CD14-positive monocyte (primary cell): Measurements from ENCODE around the gene GAB1. TPM values are rescaled to one million over a fixed set of nuclear protein-coding genes. Genes with fewer than 3 reads are reported as not detected.
"Not testable (repeated sequence)": the region's sequence is repeated elsewhere in the genome, so short reads cannot be mapped to it uniquely, and the experiment has no call there.

Source experiments
- DNase-seq, 3 donors: peaks; one replicate each; pipeline ENCODE4 v3.0.0-alpha.2; 2011 to 2022
- H2AFZ ChIP-seq: 2 replicates; pipeline ENCODE4 v1.6.0; 2012; ENCODE audit warnings: mild to moderate bottlenecking, low read depth, low read length, inconsistent platforms; ENCODE audit not compliant: insufficient read depth, poor library complexity, severe bottlenecking
- H3K27ac ChIP-seq, 2 donors: 1 replicate in 1 of 2; 2 replicates in 1 of 2; pipeline ENCODE4 v1.5.1; 2012 to 2013; ENCODE audit warnings: low read length in 2 of 2, control low read depth in 1 of 2, inconsistent platforms in 1 of 2, low read depth in 1 of 2, mild to moderate bottlenecking in 1 of 2
- H3K27me3 ChIP-seq, 2 donors: one replicate each; pipeline versions ENCODE4 v1.6.0 to v1.6.1; 2011 to 2013; ENCODE audit warnings: low read length in 2 of 2; ENCODE audit not compliant: control insufficient read depth in 2 of 2, insufficient read depth in 2 of 2
- H3K36me3 ChIP-seq, 2 donors: replicated peaks in 1 of 2; 1 replicate in 1 of 2; 2 replicates in 1 of 2; pipeline versions ENCODE4 v1.5.1 to v1.6.1; 2012 to 2013; ENCODE audit warnings: low read length in 2 of 2, control low read depth in 1 of 2, inconsistent platforms in 1 of 2, mild to moderate bottlenecking in 1 of 2; ENCODE audit not compliant: insufficient read depth in 2 of 2, control insufficient read depth in 1 of 2
- H3K4me1 ChIP-seq, 2 donors: 1 replicate in 1 of 2; 2 replicates in 1 of 2; pipeline versions ENCODE4 v1.5.1 to v1.6.1; 2012 to 2013; ENCODE audit warnings: low read length in 2 of 2, control low read depth in 1 of 2, inconsistent platforms in 1 of 2, mild to moderate bottlenecking in 1 of 2, moderate library complexity in 1 of 2; ENCODE audit not compliant: insufficient read depth in 2 of 2, control insufficient read depth in 1 of 2
- H3K4me2 ChIP-seq: replicated peaks from 2 replicates; pipeline ENCODE3; 2012; ENCODE audit warnings: low read length, moderate library complexity, mild to moderate bottlenecking; ENCODE audit not compliant: poor library complexity, severe bottlenecking; ENCODE audit errors: extremely low read depth
- H3K4me3 ChIP-seq, 3 experiments: fragments of 200-600 bp in 1 of 3; sonication (generic) in 1 of 3; replicated peaks in 1 of 3; 1 replicate in 2 of 3; 2 replicates in 1 of 3; pipeline ENCODE4 v1.5.1; 2011 to 2013; ENCODE audit warnings: low read length in 3 of 3, mild to moderate bottlenecking in 3 of 3, control low read depth in 2 of 3, low read depth in 2 of 3, inconsistent platforms in 1 of 3, moderate library complexity in 1 of 3
- H3K79me2 ChIP-seq: 2 replicates; pipeline ENCODE4 v1.6.0; 2012; ENCODE audit warnings: mild to moderate bottlenecking, control low read depth, inconsistent platforms, low read length, moderate library complexity; ENCODE audit not compliant: insufficient read depth
- H3K9ac ChIP-seq: 2 replicates; pipeline ENCODE4 v1.6.0; 2017; ENCODE audit warnings: low read length, mild to moderate bottlenecking; ENCODE audit not compliant: insufficient read depth, poor library complexity, severe bottlenecking
- H3K9me3 ChIP-seq, 2 donors: replicated peaks in 1 of 2; 1 replicate in 1 of 2; 2 replicates in 1 of 2; pipeline versions ENCODE4 v1.5.1 to v1.6.1; 2012 to 2013; ENCODE audit warnings: low read length in 2 of 2, control low read depth in 1 of 2; ENCODE audit not compliant: control insufficient read depth in 1 of 2, insufficient read depth in 1 of 2
- H4K20me1 ChIP-seq: 2 replicates; pipeline ENCODE4 v1.6.0; 2012; ENCODE audit warnings: mild to moderate bottlenecking, low read length, control low read depth, moderate library complexity; ENCODE audit not compliant: insufficient read depth
- H3K27ac Mint-ChIP-seq, 7 donors: one replicate each; pipeline ENCODE4 v1.8.0; 2020; ENCODE audit warnings: mild to moderate bottlenecking in 7 of 7, mixed read lengths in 7 of 7, moderate library complexity in 6 of 7, inconsistent platforms in 2 of 7
- H3K27me3 Mint-ChIP-seq, 3 donors: one replicate each; pipeline ENCODE4 v1.8.0; 2021 to 2022; ENCODE audit warnings: low read depth in 3 of 3, mild to moderate bottlenecking in 3 of 3, mixed read lengths in 3 of 3, moderate library complexity in 3 of 3, inconsistent platforms in 1 of 3
- H3K36me3 Mint-ChIP-seq, 2 donors: one replicate each; pipeline ENCODE4 v1.8.0; 2020; ENCODE audit warnings: mixed read lengths in 2 of 2, inconsistent platforms in 1 of 2, mild to moderate bottlenecking in 1 of 2
- H3K4me1 Mint-ChIP-seq: one replicate; pipeline ENCODE4 v1.8.0; 2020; ENCODE audit warnings: mild to moderate bottlenecking, mixed read lengths
- H3K4me3 Mint-ChIP-seq, 2 donors: one replicate each; pipeline ENCODE4 v1.8.0; 2020; ENCODE audit warnings: mild to moderate bottlenecking in 2 of 2, mixed read lengths in 2 of 2, moderate library complexity in 1 of 2
- H3K9me3 Mint-ChIP-seq, 7 donors: one replicate each; pipeline ENCODE4 v1.8.0; 2020 to 2022; ENCODE audit warnings: mixed read lengths in 7 of 7, mild to moderate bottlenecking in 6 of 7, moderate library complexity in 6 of 7, inconsistent platforms in 2 of 7
- WGBS: methylation state at CpG from one replicate; pipeline ENCODE4 v1.1.5; 2013; ENCODE audit warnings: missing lambda C conversion rate; ENCODE audit not compliant: insufficient coverage; 5-methylcytosine and 5-hydroxymethylcytosine counted together
- intact Hi-C, 2 donors: fragments of 100-400 bp; cut with micrococcal nuclease; formaldehyde crosslinking; loops; one replicate each; pipeline versions ENCODE4 v1.15.0 to v1.15.1; 2023
- polyA plus RNA-seq, 3 donors: library from polyadenylated mRNA; depleted of rRNA in 1 of 3; unstranded in 2 of 3; stranded (reverse) in 1 of 3; fragments of 300-500 nt in 2 of 3; fragments of >200 nt in 1 of 3; fragmentation: Illumina TruSeq in 2 of 3; gene quantifications; 1 replicate in 2 of 3; 2 replicates in 1 of 3; pipeline ENCODE4 v1.2.3, GENCODE V29; 2012 to 2021
- TF ChIP-seq, protein P1 (sequence below): fragments of 200-600 bp; IDR thresholded peaks from one replicate; pipeline ENCODE4 v1.8.0; 2022; ENCODE audit warnings: antibody characterized with exemption, mild to moderate bottlenecking

The GAB1 gene
- polyA plus RNA-seq, 3 donors = 0.55 to 7.3 (median 0.69) TPM

DNA sequence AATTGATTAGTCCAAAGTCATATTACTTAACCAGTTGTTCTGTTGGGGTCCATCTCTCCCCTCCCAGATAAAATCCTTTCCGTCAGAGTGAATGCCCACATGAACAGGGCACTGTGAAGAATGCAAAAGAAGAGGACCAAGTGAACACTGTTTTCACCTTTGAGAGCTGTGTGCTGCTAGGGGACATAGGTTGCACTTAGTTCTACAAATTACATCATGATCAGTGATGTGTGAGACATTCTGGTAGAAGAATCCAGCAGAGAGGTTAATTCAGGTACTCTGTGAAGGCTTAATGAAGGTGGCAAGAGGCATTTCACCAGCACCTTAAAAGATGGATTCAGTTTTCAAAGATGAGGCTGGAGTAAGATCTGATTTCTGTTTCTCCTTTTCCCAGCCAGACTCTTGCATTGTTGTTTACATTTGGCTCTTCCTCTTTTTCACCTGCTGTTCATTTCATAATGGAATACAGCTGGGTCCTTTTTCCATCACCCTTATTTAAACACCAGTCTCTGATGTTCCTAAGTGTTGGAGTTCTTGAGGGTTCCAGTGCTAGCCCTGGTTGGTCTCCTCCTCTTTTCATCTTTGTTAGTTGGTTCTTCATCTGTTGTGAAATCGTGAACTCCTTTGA is 10.9 kb downstream of the GAB1 start:
- Mint-ChIP-seq H3K27me3 (peaks cover 0 to 1% (median 0%) of the 10 kb centered on the region in 3 donors), H3K4me1 (peaks cover 3% of the 10 kb centered on the region), H3K27ac (peak overlapping the region in 1 of 7 donors; percentile 25), H3K36me3 (peaks cover 3 to 5% of the 10 kb centered on the region in 2 donors), H3K4me3 (no peak overlapping the region), H3K9me3 (no peaks in the 10 kb centered on the region)
- H3K4me1 ChIP-seq = no peaks in the 10 kb centered on the region
- intact Hi-C loops = loop anchor here in 1 of 2 donors (10.0 kb wide), 1 partner anchor 167 kb away; the partner anchor contains the start of gene SMARCA5
- no peak overlapping the region for H2AFZ ChIP-seq
- no peak overlapping the region for H3K27ac ChIP-seq
- H3K4me3 ChIP-seq = no peak overlapping the region
- TF ChIP-seq, protein P1, sequence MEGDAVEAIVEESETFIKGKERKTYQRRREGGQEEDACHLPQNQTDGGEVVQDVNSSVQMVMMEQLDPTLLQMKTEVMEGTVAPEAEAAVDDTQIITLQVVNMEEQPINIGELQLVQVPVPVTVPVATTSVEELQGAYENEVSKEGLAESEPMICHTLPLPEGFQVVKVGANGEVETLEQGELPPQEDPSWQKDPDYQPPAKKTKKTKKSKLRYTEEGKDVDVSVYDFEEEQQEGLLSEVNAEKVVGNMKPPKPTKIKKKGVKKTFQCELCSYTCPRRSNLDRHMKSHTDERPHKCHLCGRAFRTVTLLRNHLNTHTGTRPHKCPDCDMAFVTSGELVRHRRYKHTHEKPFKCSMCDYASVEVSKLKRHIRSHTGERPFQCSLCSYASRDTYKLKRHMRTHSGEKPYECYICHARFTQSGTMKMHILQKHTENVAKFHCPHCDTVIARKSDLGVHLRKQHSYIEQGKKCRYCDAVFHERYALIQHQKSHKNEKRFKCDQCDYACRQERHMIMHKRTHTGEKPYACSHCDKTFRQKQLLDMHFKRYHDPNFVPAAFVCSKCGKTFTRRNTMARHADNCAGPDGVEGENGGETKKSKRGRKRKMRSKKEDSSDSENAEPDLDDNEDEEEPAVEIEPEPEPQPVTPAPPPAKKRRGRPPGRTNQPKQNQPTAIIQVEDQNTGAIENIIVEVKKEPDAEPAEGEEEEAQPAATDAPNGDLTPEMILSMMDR = no peak
- H3K79me2 ChIP-seq = peaks cover 23% of the 10 kb centered on the region
- peak in 2 of 3 donors; percentile 12 to 30 for DNase-seq
- H3K4me2 ChIP-seq = no peak overlapping the region
- H3K36me3 ChIP-seq = no peaks in the 10 kb centered on the region
- no peaks in the 10 kb centered on the region for H3K27me3 ChIP-seq
- H3K9ac ChIP-seq = no peak overlapping the region
- peaks cover 48% of the 10 kb centered on the region for H4K20me1 ChIP-seq
- no CpG with 5 or more reads among the region's 2 CpGs for WGBS
- H3K9me3 ChIP-seq = no peaks in the 10 kb centered on the region

DNA sequence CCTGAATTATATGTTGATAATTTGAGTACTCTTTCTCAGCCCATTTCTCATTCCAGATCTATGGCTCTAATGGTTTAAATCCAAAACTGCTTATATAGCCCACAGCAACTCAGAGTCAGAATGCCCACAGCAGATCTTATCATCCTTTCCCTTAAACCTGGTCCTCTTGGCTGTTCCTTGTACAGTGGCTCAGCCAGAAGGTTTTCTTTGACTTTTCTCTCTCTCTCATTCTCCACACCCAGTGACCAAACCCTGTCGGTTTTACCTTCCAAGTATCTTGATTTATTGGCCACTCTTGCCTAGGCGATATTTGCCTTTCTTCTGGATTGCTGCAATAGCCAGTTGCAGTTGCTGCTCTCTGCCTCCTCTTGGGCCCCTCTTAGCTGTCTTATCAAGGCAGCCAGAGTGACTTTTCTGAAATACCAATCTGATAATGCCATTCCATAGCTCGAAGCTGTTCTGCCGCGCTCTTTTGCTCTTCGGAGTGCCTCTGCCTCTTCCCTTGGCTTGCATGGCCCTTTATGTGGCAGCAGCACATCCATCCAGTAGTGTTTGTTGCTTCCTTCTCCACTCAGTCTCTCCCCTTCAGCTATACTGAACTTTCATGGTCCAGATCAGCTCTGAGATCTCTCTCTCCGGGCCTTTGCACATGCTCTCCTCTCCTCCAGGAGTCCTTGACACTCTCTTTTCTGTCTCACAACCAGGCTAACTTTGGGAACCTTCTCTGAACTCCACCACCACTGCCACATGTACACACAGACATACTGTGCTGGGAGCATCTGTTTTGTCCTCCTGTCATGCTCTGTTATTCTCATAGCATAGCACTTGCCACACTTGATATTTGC is 11.8 kb downstream of the GAB1 start:
- Histone ChIP-seq H3K36me3 (no peaks in the 10 kb centered on the region), H3K9ac (no peak overlapping the region), H3K4me1 (no peaks in the 10 kb centered on the region), H3K4me2 (no peak overlapping the region), H3K27me3 (no peaks in the 10 kb centered on the region), H4K20me1 (peaks cover 42% of the 10 kb centered on the region), H3K79me2 (peaks cover 17% of the 10 kb centered on the region), H3K9me3 (no peaks in the 10 kb centered on the region), H3K27ac (peak overlapping the region in 1 of 2 donors; percentile 15), H2AFZ (no peak overlapping the region), H3K4me3 (no peak overlapping the region)
- intact Hi-C loops = loop anchor here in 1 of 2 donors (10.0 kb wide), 1 partner anchor 166 kb away; the partner anchor contains the start of gene SMARCA5
- no peak for DNase-seq
- Mint-ChIP-seq H3K36me3 (peaks cover 3 to 5% of the 10 kb centered on the region in 2 donors), H3K4me1 (peaks cover 3% of the 10 kb centered on the region), H3K27me3 (no peaks in the 10 kb centered on the region), H3K4me3 (no peak overlapping the region), H3K27ac (peak overlapping the region in 3 of 7 donors; percentile 1 to 28 (median 8)), H3K9me3 (no peaks in the 10 kb centered on the region)
- 76% methylated on average over 7 of the region's 7 CpGs for WGBS
- TF ChIP-seq, protein P1 = no peak

DNA sequence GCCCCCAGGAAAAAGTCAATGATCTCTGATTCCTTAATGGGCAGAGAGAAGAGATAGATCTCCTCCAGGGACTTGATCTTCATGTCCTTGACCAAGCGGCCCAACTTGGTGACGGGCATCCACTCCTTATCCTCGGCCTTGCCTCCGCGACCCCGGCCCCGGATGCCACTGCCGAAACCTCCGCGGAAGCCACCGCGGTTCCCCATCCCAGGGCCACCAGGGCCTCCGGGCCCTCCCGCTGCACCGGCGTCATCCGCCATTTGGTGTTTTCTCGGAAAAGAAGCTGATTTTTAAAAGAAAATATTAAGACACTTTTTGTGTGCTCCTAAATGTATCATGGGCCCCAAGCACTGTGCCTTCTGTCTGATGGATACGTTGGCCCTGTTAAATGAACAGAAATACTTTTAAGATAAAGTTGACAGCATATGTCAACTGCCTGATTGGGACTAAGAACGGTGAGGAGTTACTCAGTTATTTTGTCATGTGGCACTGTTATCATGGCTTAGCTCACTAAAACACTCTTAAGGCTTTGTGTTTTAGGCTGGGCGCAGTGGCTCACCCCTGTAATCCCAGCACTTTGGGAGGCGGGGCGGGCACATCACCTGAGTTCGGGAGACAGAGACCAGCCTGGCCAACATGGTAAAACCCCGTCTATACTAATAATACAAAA is 13.3 kb downstream of the GAB1 start:
- not testable (repeated sequence) for H3K27me3 ChIP-seq, H3K27me3 Mint-ChIP-seq, H3K36me3 ChIP-seq, H3K4me1 Mint-ChIP-seq, H3K27ac Mint-ChIP-seq, H3K4me2 ChIP-seq, H3K4me3 Mint-ChIP-seq, H3K9me3 ChIP-seq, H3K9ac ChIP-seq, H3K4me1 ChIP-seq, H3K36me3 Mint-ChIP-seq, H2AFZ ChIP-seq, DNase-seq, H3K27ac ChIP-seq, H3K9me3 Mint-ChIP-seq, H3K4me3 ChIP-seq
- intact Hi-C loops = loop anchor here in 1 of 2 donors (10.0 kb wide), 1 partner anchor 165 kb away; the partner anchor contains the start of gene SMARCA5
- H4K20me1 ChIP-seq = peaks cover 40% of the 10 kb centered on the region
- 98% methylated on average over 25 of the region's 25 CpGs for WGBS
- peaks cover 11% of the 10 kb centered on the region for H3K79me2 ChIP-seq
